GM12878 (cell line): ENCODE measurements around the gene EXD3. TPM values are rescaled to one million over a fixed set of nuclear protein-coding genes. Genes with fewer than 3 reads are reported as not detected.

Experiments
- ATAC-seq: fragments of 200-7000 bp; cut with Tn5 transposase; 3 replicates; pipeline ENCODE4 v1.9.1; 2020; ENCODE audit warnings: mild to moderate bottlenecking, moderate library complexity
- BruUV-seq: library from RNA; stranded (reverse); fragments of 400-500 nt; replicated peaks from 2 replicates; lab custom pipeline; 2021; lab: Mats Ljungman, UMichigan
- CTCF ChIA-PET: fragments of 300-600 bp; sonication (Branson Sonifier 250); formaldehyde crosslinking; extraction: SDS; loops from one replicate; lab custom pipeline; 2021; ENCODE audit warnings: inconsistent platforms; lab: Yijun Ruan, JAX
- POLR2A ChIA-PET: fragments of 350-600 bp; formaldehyde crosslinking; extraction: SDS; loops from one replicate; lab custom pipeline; 2021; ENCODE audit warnings: inconsistent platforms; lab: Charles Lee
- RAD21 ChIA-PET: fragments of 300-600 bp; sonication (Branson Sonifier 250); formaldehyde crosslinking; loops from one replicate; lab custom pipeline; 2023; ENCODE audit warnings: antibody characterized with exemption; ENCODE audit not compliant: unreplicated experiment; lab: Charles Lee
- SMC1A ChIA-PET: fragments of 300-600 bp; sonication (Branson Sonifier 250); formaldehyde crosslinking; loops from one replicate; lab custom pipeline; 2023; ENCODE audit not compliant: unreplicated experiment, uncharacterized antibody; lab: Charles Lee
- DNase-seq: peaks from one replicate; pipeline ENCODE4 v3.0.0-alpha.2; 2011; ENCODE audit warnings: low read depth, low spot score
- FAIRE-seq: peaks from 3 replicates; lab custom pipeline; 2011; peaks lifted over from hg19 to GRCh38; lab: Jason Lieb, UNC
- H2AFZ ChIP-seq: 2 replicates; pipeline ENCODE4 v1.6.0; 2011; ENCODE audit warnings: low read depth, low read length, control low read depth; ENCODE audit not compliant: control insufficient read depth
- H3K27ac ChIP-seq: 2 replicates; pipeline ENCODE4 v1.5.1; 2011; ENCODE audit warnings: control low read depth; ENCODE audit not compliant: control insufficient read depth, insufficient read depth
- H3K27me3 ChIP-seq, 2 experiments: replicated peaks in 1 of 2; 2 replicates each; pipeline versions ENCODE4 v1.6.0 to v1.6.1; 2011; ENCODE audit warnings: low read length in 1 of 2; ENCODE audit not compliant: control insufficient read depth in 2 of 2, insufficient read depth in 2 of 2
- H3K36me3 ChIP-seq, 2 experiments: 2 replicates each; pipeline ENCODE4 v1.5.1; 2011; ENCODE audit warnings: low read length in 1 of 2; ENCODE audit not compliant: control insufficient read depth in 2 of 2, insufficient read depth in 2 of 2
- H3K4me1 ChIP-seq: 2 replicates; pipeline ENCODE4 v1.6.1; 2011; ENCODE audit warnings: mild to moderate bottlenecking, low read length, moderate library complexity, mixed read lengths; ENCODE audit not compliant: control insufficient read depth, insufficient read depth
- H3K4me2 ChIP-seq: 2 replicates; pipeline ENCODE4 v1.6.0; 2011; ENCODE audit warnings: control low read depth; ENCODE audit not compliant: control insufficient read depth, insufficient read depth
- H3K4me3 ChIP-seq: fragments of 200-600 bp; sonication (generic); 2 replicates; pipeline ENCODE4 v1.5.1; 2016
- H3K79me2 ChIP-seq: 2 replicates; pipeline ENCODE4 v1.6.0; 2011; ENCODE audit warnings: low read length; ENCODE audit not compliant: control insufficient read depth, insufficient read depth
- H3K9ac ChIP-seq: 2 replicates; pipeline ENCODE4 v1.8.0; 2011; ENCODE audit warnings: low read length, control low read depth, mixed read lengths; ENCODE audit not compliant: control insufficient read depth, insufficient read depth
- H3K9me3 ChIP-seq: replicated peaks from 3 replicates; pipeline ENCODE4 v1.5.1; 2011; ENCODE audit warnings: mild to moderate bottlenecking, low read length; ENCODE audit not compliant: control insufficient read depth, insufficient read depth
- H4K20me1 ChIP-seq: 2 replicates; pipeline ENCODE4 v1.6.0; 2011; ENCODE audit not compliant: control insufficient read depth, insufficient read depth
- CREM ChIP-seq: IDR thresholded peaks from 2 replicates; pipeline ENCODE4 v1.6.1; 2014; ENCODE audit warnings: antibody characterized with exemption, low read depth
- DPF2 ChIP-seq: fragments of 450-650 bp; IDR thresholded peaks from 2 replicates; pipeline ENCODE4 v1.6.1; 2017; ENCODE audit warnings: mild to moderate bottlenecking
- FOS ChIP-seq: IDR thresholded peaks from 3 replicates; pipeline ENCODE4 v1.6.1; 2011; ENCODE audit warnings: borderline replicate concordance; ENCODE audit not compliant: insufficient read length; ENCODE audit errors: extremely low read depth
- HDGF ChIP-seq: fragments of 450-650 bp; IDR thresholded peaks from 2 replicates; pipeline ENCODE4 v1.6.1; 2016; ENCODE audit warnings: antibody characterized with exemption
- RAD21 ChIP-seq: IDR thresholded peaks from 2 replicates; pipeline ENCODE4 v1.6.1; 2011; ENCODE audit warnings: mild to moderate bottlenecking, low read depth, low read length, moderate library complexity; ENCODE audit not compliant: insufficient read depth
- TCF12 ChIP-seq: IDR thresholded peaks from 2 replicates; pipeline ENCODE4 v1.6.1; 2011; ENCODE audit warnings: low read depth, mild to moderate bottlenecking, low read length
- WGBS: methylation state at CpG from one replicate; pipeline ENCODE4 v1.1.6; 2016; ENCODE audit warnings: low lambda C conversion rate; ENCODE audit not compliant: insufficient replicate concordance, insufficient coverage; ENCODE audit errors: missing lambda C conversion rate; 5-methylcytosine and 5-hydroxymethylcytosine counted together
- in situ Hi-C: fragments of 300-500 bp; cut with MboI; formaldehyde crosslinking; loops from 9 replicates; pipeline ENCODE4 v1.14.3; 2018; ENCODE audit warnings: mixed read lengths
- intact Hi-C: fragments of 100-400 bp; cut with micrococcal nuclease; formaldehyde crosslinking; loops from one replicate; pipeline ENCODE4 v1.14.2; 2022; ENCODE audit not compliant: unreplicated experiment
- polyA plus RNA-seq, 11 experiments: library from polyadenylated mRNA; depleted of rRNA in 4 of 11; unstranded in 6 of 11; stranded (reverse) in 5 of 11; fragments of >200 nt; fragmentation: Nextera tagmentation in 4 of 11; fragmentation: Illumina TruSeq in 1 of 11; extraction: Ambion mirVana in 4 of 11; extraction: Trizol in 1 of 11; gene quantifications; 1 replicate in 1 of 11; 2 replicates in 10 of 11; pipeline versions ENCODE4 v1.2.1 to v1.2.3, GENCODE V29; 2011 to 2016; ENCODE audit warnings: inconsistent platforms in 2 of 11, missing spikeins in 2 of 11, low read depth in 1 of 11
- total RNA-seq, 4 experiments: library from RNA; depleted of rRNA in 3 of 4; stranded (reverse); fragments of >200 nt in 3 of 4; fragmentation: Illumina TruSeq in 1 of 4; extraction: Trizol in 1 of 4; gene quantifications; 2 replicates each; pipeline versions ENCODE4 v1.2.1 to v1.2.3, GENCODE V29; 2013 to 2021
- TF ChIP-seq, protein P1 (sequence below): IDR thresholded peaks from 2 replicates; pipeline ENCODE4 v1.6.1; 2012; ENCODE audit warnings: low read depth, low read length, improper control_type of control experiment
- TF ChIP-seq, protein P2 (sequence below): fragments of 450-650 bp; IDR thresholded peaks from 2 replicates; pipeline ENCODE4 v1.6.1; 2018; ENCODE audit warnings: borderline replicate concordance, mild to moderate bottlenecking; ENCODE audit not compliant: partially characterized antibody

The EXD3 gene
- total and polyA plus RNA-seq, 10 of the 15 experiments (the other 5 are each of a cell fraction or from before 2014, with no cell fraction given) = 0.21 to 7.1 (median 3.6) TPM

DNA sequence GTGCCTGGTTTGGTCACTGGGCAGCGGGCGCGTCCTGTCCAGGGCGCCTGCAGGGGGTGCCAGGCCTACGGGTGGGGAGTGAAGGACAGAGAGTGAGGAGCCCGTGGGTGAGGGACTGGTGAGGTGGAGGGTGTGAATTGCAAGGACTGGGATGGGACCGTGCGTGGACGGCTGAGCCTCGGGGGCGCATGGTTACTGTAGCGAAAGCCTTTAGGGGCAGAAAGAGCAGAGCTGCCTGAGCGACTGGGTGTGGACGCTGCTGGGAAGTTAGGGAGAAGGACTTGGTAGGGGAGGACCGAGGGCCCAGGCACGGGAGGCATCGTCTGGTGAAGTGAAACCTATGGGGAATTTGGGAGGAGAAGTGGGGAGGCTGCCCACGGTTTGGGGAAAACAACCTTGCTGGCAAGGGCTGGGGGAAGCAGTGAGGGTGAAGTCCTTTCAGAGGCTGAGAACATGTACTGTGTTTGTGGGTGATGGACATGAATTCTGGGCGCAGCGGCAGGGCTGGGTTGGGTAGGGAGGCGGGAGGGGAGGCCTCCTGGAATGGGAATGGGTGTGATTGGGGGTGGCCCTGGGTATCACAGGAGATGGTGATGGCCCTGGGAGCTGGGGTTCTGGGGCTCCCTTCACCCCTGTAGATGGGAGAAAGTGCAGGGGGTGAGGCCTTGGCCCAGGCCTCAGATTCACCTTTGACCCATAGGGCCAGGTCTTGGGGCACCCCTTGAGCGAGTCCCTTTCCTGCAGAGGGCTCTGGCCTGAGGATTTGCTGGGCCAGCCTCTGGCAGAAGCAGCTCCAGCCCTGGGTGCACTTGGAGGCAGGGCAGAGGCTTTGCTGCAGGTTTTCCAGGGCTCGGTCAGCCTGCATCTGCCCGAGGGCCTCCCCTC is 147.1 kb downstream of the EXD3 start:
- CTCF ChIA-PET = interaction anchor here (0.9 to 1.4 kb wide), 5 partner anchors 20 to 246 kb away, joined by 3 to 5 read pairs (median 3); partner anchors contain the start of genes EXD3 and NOXA1
- POLR2A ChIA-PET = interaction anchor here (2.5 kb wide), 1 partner anchor 35 kb away, joined by 14 read pairs; the partner anchor contains the start of gene TUBB4B

More for the DNA sequence above, 147.1 kb downstream of the EXD3 start:
- H4K20me1 ChIP-seq = no peaks in the 10 kb centered on the region
- ATAC-seq = no peak
- 68% methylated on average over 24 of the region's 24 CpGs for WGBS
- peaks cover 36% of the 10 kb centered on the region for H3K4me1 ChIP-seq
- no peak overlapping the region for H2AFZ ChIP-seq
- in situ Hi-C loops (no loop called here), intact Hi-C loops (no loop called here)
- no peak for DNase-seq
- peaks cover 19% of the 10 kb centered on the region for H3K79me2 ChIP-seq
- no peak overlapping the region for H3K4me3 ChIP-seq
- peaks cover 1 to 3% of the 10 kb centered on the region in 2 experiments; a peak in 3 of 4 replicates for H3K36me3 ChIP-seq
- no peak overlapping the region; the same call in 1 of the 2 replicates for H3K27ac ChIP-seq
- H3K4me2 ChIP-seq = no peak overlapping the region; the same call in 1 of the 2 replicates
- ChIA-PET SMC1A (interaction anchor here (1.0 kb wide), 1 partner anchor 11 kb away, joined by 3 read pairs; no protein-coding TSS in a partner anchor), RAD21 (interaction anchor here (1.4 kb wide), 1 partner anchor 26 kb away, joined by 3 read pairs; the partner anchor contains the start of gene NRARP)
- BruUV-seq = no TSS peak
- TF ChIP-seq RAD21 (no peak), TCF12 (no peak), FOS (no peak), HDGF (no peak), CREM (no peak), DPF2 (no peak)
- TF ChIP-seq, protein P1, sequence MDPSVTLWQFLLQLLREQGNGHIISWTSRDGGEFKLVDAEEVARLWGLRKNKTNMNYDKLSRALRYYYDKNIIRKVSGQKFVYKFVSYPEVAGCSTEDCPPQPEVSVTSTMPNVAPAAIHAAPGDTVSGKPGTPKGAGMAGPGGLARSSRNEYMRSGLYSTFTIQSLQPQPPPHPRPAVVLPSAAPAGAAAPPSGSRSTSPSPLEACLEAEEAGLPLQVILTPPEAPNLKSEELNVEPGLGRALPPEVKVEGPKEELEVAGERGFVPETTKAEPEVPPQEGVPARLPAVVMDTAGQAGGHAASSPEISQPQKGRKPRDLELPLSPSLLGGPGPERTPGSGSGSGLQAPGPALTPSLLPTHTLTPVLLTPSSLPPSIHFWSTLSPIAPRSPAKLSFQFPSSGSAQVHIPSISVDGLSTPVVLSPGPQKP = no peak
- TF ChIP-seq, protein P2, sequence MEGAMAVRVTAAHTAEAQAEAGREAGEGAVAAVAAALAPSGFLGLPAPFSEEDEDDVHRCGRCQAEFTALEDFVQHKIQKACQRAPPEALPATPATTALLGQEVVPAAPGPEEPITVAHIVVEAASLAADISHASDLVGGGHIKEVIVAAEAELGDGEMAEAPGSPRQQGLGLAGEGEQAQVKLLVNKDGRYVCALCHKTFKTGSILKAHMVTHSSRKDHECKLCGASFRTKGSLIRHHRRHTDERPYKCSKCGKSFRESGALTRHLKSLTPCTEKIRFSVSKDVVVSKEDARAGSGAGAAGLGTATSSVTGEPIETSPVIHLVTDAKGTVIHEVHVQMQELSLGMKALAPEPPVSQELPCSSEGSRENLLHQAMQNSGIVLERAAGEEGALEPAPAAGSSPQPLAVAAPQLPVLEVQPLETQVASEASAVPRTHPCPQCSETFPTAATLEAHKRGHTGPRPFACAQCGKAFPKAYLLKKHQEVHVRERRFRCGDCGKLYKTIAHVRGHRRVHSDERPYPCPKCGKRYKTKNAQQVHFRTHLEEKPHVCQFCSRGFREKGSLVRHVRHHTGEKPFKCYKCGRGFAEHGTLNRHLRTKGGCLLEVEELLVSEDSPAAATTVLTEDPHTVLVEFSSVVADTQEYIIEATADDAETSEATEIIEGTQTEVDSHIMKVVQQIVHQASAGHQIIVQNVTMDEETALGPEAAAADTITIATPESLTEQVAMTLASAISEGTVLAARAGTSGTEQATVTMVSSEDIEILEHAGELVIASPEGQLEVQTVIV = no peak
- H3K9me3 ChIP-seq = no peaks in the 10 kb centered on the region
- no peaks in the 10 kb centered on the region for H3K27me3 ChIP-seq
- H3K9ac ChIP-seq = no peak overlapping the region
- FAIRE-seq = no peak
